ENCODE measurements around the gene TMIGD1.
"Not testable (repeated sequence)": the region's sequence is repeated elsewhere in the genome, so short reads cannot be mapped to it uniquely, and the experiment has no call there.

Gene TMIGD1

DNA sequence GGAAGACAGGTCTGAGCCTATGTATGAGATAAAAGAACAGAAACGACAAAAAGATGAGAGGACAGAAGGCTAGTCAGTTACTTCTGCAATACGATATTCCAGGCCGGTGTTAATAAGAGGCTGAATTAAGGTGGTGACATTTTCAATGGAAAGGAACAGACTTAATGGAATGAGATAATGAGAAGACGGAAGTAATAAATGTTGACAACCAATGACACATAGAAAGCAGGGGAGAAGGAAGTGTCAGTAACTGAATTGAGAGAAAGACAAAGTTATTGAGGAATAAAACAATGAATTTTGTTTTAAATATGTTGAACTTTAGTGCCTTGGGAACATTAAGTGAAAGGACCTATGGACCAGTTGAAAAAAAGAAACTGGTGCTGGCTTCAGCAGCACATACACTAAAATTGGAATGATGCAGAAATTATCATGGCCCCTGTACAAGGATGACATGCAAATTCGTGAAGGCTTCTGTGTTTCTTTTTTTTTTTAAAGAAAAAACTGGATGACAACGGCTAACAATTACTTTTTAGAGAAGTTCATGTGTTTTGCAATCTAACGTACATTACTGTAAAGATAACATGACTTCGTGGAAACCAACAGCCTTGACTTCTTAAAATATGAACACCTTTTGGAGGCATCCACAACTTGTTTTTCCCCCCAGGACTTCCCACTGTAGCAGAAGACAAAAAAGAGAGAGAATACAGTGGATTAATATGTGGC, 26.4 kb upstream of the TMIGD1 start:
- DNase-seq (ENCODE audit: low read depth in 3 of 3, low spot score in 1 of 3): no peak

DNA sequence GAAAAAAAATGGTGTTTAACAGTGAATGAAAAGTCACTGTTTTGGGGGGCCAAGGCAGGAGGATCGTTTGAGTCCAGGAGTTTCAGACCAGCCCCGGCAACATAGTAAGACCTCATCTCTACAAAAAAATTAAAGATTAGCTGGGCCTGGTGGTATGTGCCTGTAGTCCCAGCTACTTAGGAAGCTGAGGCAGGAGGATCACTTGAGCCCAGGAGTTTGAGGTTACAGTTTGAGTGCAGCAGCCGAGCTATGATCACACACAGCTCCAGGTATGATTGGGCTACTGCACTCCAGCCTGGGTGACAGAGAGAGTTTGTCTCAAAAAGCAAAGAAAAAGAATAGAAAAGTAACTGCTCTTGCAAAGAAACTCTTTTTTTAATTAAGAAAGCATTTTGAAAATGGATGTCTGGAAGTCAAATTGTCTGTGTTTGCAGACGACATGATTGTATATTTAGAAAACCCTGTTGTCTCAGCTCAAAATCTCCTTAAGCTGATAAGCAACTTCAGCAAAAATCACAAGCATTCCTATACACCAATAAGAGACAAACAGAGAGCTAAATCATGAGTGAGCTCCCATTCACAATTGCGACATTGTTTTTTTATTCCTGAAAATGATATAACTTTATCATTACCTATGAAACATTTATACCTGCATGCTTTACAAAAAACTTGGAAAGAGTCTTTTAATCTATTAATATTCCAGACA, 24.4 kb upstream of the TMIGD1 start:
- DNase-seq (ENCODE audit: low read depth in 3 of 3, low spot score in 1 of 3): no peak

DNA sequence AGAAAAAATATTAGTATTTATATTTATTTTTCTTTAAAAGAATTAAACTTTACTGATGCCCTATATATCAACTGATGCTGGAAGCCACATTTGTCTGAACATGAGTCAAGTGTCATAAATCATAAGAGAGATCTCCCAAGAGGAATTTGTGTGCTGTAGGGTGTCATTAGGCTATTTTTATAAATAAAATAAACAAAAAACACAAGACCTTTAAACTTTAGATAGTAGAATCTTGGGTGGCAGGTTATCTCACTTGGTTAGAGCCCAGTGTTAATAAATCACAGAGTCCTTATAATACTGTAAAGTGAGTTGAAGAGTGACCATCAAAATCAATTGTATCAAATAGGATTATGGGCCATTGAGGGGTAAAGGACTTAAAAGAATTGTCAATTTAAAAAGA, 23.6 kb upstream of the TMIGD1 start:
- no peak for DNase-seq (ENCODE audit: low read depth in 3 of 3, low spot score in 1 of 3)

DNA sequence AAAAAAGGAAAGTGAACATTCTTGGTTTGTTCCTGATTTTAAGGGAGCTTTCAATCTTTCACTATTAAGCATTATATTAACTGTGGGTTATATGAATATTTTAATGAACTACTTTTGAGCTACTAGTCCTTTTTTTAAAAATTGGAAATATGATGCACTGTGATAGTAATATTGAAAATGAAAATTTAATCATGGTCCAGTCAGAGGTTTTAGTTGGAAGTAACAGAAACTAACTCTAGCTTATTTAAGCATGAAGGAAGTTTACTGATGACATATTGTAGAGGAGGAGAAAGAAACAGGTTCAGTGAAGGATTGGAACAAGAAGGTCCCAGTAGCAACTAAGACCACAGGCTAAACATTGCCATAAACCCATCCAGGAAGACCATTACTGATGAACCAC, 20.8 kb upstream of the TMIGD1 start:
- DNase-seq (ENCODE audit: low read depth in 3 of 3, low spot score in 1 of 3): no peak

DNA sequence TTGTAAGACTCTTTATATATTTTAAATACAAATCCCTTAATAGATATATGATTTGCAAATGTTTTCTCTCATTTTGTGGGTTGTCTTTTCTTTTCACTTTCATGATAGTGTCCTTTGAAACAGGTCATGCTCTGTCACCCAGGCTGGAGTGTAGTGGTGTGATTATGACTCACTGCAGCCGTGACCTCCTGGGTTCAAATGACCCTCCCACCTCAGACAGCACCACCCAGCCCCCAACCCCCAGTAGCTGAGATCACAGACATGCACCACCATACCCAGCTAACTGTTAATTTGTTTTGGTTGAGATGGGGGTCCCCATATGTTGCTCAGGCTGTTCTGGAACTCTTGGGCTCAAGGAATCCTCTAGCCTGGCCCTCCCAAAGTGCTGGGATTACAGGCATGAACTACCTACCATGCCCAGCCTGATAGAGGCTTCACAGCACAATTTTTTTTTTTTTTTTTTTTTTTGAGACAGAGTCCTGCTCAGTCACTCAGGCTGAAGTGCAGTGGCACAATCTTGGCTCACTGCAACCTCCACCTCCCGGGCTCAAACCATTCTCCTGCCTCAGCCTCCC, 18.5 kb upstream of the TMIGD1 start:
- DNase-seq (ENCODE audit: low read depth in 3 of 3, low spot score in 1 of 3): no peak

DNA sequence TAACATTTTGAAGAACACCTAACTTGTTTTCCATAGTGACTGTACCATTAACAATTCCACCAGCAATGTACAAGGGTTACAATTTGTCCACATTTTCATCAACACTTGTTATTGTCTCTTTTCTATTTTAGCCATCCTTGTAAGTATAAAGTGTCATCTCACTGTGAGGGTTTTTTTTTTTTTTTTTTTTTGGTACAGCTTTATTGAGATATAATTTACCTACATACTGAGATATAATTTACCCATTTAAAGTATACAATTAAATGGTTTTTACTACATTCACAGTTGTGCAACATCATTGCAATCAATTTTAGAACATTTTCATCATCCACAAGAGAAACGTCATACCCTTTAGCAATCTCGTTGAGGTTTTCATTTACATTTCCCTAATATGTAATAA, 17.9 kb upstream of the TMIGD1 start:
- DNase-seq (ENCODE audit: low read depth in 3 of 3, low spot score in 1 of 3): no peak

DNA sequence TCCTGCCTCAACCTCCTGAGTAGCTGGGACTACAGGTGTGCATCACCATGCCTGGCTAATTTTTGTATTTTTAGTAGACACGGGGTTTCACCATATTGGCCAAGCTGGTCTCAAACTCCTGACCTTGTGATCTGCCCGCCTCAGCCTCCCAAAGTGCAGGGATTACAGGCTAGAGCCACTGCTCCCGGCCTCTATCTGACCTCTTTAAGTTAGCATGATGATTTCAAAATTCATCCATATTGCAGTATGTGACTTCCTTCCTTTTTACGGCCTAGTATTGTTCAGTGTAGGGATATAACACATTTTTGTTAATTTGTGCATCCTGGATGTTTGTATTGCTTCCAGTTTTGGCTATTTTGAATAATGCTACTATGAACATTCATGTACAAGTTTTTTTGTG, 17.4 kb upstream of the TMIGD1 start:
- DNase-seq (ENCODE audit: low read depth in 3 of 3, low spot score in 1 of 3): not testable (repeated sequence)

DNA sequence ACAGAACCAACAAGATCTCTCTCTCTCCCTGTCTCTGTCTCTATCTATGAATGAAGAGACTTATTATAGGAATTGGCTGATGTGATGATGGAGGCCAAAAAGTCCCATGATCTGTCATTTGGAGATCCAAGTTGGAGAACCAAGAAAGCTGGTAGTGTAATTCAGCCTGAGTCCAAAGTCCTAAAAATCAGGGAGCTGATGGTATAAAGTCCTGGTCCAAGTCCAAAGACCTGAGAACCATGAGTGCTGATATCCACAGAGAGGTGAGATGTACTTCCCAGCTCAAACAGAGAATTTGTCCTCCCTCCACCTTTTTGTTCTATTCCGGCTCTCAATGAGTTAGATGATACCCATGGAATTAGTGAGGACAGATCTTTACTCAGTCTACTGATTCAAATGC, 15.4 kb upstream of the TMIGD1 start:
- no peak for DNase-seq (ENCODE audit: low read depth in 3 of 3, low spot score in 1 of 3)

DNA sequence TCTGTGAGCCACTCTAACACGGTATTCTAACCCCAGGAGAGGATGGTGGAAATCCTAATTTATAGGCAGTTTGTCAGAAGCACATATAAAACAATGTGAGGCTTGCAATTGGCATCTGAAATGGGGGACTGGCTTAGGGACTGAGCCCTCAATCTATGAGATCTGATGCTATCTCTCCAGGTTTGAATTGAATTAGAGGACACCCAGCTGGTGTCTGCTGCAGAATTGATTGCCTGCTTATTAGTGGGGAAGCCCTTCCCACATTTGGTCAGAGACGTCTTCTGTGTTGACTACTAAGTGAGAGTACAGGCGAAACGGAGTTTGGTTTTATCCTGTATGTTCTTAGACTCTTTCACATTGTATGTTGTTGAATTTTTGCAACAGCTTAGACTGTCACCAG, 13.6 kb upstream of the TMIGD1 start:
- no peak for DNase-seq (ENCODE audit: low read depth in 3 of 3, low spot score in 1 of 3)

DNA sequence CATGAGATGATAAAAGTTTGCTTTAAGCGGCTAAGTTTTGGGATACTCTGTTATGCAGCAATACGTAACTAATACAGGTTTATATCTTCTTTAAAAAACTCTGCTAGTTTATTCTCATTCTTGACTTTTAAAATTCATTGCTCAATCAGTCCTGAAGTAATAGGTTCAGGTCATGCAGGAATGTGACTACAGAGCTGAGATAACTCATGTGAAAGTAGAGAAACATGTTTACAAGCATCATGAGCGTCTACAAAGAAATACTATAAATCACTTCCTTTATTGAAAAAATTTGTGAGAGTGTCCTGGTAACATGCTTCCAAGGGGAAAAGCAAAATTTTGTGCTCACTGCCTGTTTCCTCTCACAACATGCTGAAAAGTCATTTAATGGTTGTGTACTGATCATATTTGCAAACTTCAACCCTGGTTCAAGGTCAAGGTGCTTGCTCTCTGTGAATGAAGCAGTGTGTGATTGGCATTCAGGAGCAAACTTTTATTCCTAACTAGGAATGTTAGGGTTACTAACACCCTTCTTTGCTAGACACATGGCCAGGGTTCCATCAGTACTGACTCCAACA, 12.5 kb upstream of the TMIGD1 start:
- no peak for DNase-seq (ENCODE audit: low read depth in 3 of 3, low spot score in 1 of 3)

DNA sequence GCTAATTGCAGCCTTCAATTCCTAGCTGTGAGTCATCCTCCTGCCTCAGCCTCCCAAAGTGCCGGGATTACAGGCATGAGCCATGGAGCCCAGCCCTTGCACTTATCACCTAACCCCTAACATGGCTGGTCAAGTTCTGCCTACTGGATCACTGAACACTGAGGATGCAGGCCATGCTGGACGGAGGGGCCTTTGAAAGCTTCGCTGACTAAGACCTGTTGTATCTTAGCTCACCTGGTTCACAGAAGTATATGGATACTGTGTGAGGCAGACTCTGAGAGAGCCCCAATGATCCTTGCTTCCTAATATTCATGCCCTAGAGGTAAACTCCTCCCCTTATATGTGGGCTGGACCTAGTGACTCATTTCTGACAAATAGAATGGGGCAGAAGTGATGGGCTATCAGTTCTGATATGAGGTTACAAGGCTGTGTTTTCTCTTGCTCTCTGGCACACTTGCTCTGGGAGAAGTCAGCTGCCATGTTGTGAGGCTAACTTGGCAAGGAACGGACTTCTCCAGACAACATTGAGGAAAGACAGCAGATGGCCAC, 11.7 kb upstream of the TMIGD1 start:
- DNase-seq (ENCODE audit: low read depth in 3 of 3, low spot score in 1 of 3): no peak

DNA sequence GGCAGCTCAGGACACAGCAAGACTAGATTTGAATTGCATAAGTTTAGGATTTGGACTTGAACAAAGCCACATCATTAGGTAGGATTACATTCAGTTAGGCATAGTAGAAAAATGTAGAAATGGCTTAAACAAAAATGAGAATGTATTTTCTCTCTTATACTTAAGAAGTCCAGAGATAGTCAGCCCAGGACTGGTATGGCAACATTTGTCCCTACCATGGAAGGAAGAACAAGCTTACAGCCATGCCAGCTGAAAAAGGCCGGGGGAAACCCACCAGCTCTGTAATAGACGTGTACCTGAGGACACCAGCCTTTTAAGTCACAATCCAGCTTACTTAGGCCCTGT, 11.2 kb upstream of the TMIGD1 start:
- DNase-seq (ENCODE audit: low read depth in 3 of 3, low spot score in 1 of 3): no peak

DNA sequence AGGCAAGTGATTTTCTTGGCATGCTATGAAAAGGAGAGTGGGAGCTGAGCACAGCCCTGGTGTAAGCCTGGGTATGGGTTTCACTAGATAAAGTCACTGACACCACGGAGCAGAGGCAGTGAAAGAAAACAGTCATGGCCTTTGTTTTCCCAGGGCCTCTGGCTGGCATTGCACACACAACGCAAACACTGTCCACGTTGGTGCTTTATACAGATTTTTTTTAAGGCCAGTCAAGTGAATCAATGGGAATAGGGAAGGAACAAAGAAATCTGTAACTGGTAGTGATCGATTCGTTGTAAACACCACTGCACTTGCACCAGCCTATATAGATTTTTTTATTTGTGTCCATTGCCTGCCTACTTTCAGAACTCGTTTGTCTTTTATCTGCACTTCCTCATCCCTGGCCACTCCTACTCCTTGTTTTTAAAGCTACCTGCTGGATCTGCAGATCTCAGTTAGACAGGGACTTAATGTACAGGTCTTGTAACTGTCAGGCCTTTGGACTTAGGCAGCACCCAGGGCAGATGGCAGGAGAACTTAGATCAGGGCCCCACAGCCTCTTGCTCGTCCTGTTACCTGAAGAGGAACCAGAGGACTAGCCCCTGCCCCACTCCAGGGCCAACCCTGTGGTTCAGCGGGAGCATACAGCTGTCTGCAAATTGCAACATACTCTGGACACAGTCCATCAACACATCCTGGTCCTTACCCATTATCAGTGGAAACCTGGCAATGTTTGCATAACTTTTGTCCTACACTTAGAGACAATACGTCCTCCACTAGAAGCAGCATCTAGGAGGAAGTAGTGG, 10.6 kb upstream of the TMIGD1 start:
- no peak for DNase-seq (ENCODE audit: low read depth in 3 of 3, low spot score in 1 of 3)

DNA sequence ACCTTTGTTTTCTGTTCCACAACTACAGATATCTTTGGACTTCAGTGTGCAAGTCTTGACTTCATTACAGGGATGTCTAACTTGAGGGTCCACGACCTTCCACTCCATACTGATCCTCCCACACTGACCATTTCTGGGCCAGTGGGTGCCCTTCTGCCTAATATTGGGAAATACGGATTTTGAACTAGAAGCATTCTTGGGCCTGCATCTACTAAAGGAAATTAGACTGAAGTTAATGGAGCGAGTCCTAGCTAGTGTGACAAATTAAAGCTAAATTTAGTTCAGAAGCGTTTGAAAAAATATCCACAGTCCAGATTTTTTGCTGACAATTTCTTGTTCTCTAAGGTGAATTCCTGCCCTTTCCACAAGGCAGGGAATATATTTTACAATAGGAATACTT, 9.9 kb upstream of the TMIGD1 start:
- no peak for DNase-seq (ENCODE audit: low read depth in 3 of 3, low spot score in 1 of 3)

DNA sequence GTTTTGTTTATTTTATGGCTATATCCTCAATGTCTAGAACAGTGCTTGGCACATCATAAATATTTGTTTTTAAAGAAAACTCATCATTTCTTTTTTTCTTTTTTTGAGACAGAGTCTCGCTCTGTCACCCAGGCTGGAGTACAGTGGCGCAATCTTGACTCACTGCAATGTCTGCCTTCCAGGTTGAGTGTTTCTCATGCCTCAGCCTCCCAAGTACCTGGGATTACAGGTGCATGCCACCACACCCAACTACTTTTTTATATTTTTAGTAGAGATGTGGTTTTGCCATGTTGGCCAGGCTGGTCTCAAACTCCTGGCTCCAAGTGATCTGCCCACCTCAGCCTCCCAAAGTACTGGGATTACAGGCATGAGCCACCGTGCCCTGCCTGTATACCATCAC, 9.4 kb upstream of the TMIGD1 start:
- DNase-seq (ENCODE audit: low read depth in 3 of 3, low spot score in 1 of 3): not testable (repeated sequence)

DNA sequence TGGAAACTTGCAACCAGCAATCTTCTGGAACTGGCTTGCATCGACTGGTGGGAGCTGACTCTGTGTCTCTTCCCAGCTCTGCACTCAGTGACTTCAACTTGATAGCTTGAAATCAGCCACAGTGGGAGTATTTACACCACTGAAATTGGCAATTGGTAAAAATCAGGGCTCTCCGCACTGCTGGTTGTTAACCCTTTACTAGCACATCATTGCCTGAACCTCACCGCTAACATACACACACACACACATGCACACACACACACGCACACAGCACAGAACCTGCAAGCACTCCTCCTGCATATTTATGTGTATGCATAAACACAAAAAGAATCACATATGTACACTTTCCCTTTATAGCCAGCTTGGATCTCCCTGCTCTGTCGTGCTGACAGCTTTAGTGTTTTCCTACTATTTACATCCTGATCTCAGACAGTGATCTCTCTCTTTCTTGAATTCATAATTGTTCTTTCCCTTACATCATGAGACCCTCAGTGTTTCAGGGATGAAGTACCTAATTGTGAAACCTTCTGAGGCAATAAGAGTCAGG, 7.9 kb upstream of the TMIGD1 start:
- no peak for DNase-seq (ENCODE audit: low read depth in 3 of 3, low spot score in 1 of 3)

DNA sequence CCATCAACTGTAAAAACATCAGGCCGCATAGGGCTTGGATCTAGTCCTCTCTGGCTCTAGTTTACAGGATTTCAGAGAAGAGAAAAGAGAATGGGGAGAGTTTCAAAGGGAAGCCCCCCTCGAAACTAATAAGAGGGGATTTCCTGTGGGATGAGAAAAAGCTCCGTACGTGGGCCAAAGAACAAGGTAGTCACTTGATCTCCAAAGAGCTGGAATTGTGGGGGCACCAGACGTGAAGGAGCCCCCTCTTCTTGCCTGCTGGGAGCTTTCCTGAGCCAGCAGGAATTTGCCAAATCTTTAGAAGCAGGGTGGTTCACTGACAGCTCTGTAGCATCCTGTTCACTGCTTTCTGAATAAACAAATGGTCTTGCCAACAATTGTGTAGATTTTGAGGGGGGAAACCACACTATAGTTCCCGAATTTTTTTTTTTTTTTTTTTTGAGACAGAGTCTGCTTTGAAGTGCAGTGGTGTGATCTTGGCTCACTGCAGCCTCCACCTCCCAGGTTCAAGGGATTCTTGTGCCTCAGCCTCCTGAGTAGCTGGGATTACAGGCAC, 7.0 kb upstream of the TMIGD1 start:
- no peak for DNase-seq (ENCODE audit: low read depth in 3 of 3, low spot score in 1 of 3)

DNA sequence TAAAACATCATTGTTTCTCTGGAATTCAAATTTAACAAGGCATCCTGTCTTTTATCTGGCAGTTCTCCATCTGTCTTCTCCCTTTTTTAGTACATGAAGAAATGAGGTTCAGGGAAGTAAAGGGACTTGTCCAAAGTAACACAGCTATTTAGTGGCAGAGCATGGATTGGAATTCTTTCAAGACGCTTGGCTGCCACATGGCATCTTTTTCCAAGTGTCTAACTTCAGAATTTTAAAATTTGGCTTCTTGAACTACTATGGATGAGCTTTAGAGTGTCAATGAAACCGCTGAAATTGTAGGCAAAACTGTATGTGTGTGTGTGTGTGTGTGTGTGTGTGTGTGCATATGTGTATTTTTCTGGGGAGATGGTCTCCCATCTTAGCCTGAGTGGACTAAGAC, 5.2 kb upstream of the TMIGD1 start:
- no peak for DNase-seq (ENCODE audit: low read depth in 3 of 3, low spot score in 1 of 3)

DNA sequence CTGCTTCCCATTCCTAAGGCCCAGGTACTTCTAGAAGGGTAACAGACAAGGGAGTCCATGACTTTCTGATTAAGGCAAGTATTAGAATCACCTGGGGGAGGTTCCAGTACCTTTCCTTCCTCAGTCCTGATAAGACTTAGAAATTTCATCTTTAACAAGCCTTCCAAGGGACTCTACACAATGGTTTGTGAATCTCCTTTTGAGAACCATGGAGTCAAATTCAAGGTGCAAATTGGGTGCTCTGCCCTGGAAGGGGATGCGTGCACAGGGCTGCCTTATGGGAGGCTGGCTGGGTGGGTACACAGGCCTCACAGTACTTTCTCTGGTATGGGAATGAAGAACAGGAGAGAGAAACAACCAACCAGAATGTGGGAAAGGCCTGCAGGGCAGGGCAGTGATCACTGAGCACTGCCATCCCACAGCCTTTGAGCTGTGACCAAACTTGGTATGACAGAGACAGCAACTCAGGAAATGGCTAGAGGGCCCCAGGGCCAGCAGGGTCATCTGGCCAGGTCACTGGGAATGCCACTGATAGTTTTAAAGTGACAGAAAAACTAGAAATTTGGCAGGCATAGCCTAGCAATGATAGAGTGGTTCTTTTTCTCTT, 3.6 kb upstream of the TMIGD1 start:
- DNase-seq (ENCODE audit: low read depth in 3 of 3, low spot score in 1 of 3): no peak
